Breast epithelium (tissue), 3 donors: ENCODE data around the gene RORB.

Experiments used
- CTCF ChIP-seq, 3 donors: fragments of 450-650 bp; IDR thresholded peaks; one replicate each; pipeline ENCODE4 v1.5.1; 2016 to 2017; ENCODE audit warnings: antibody characterized with exemption in 3 of 3, mild to moderate bottlenecking in 3 of 3, moderate library complexity in 3 of 3
- POLR2A ChIP-seq: fragments of 450-650 bp; IDR thresholded peaks from one replicate; pipeline ENCODE4 v1.6.1; 2016; ENCODE audit warnings: antibody characterized with exemption, mild to moderate bottlenecking, moderate library complexity
- POLR2AphosphoS5 ChIP-seq, 3 donors: sonication (generic); formaldehyde crosslinking; IDR thresholded peaks; one replicate each; pipeline ENCODE4 v1.6.1; 2017; ENCODE audit warnings: antibody characterized with exemption in 3 of 3

DNA sequence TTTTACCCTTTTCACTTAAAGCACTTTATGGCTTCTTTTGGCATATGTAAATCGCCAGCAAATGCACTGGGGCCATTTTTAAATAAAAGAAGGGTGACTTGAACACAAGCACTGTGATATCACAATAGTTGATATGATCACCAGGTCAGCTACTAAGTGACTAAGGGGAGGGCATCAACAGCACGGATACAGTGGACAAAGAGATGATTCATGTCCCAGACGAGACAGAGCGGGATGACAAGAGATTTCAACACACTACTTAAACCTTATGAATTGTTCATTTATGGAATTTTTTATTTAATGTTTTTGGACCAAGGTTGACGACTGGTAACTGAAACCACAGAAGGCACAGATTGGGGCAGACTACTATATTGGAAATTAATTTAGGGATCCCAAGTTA is 54.1 kb downstream of the RORB start:
- no peak for TF ChIP-seq CTCF (IDR thresholded peaks at IDR 0.05)
- no peak for TF ChIP-seq POLR2AphosphoS5 (IDR thresholded peaks at IDR 0.05)
- TF ChIP-seq POLR2A = no peak
